Neutrophil (primary cell): ENCODE data around the gene SLC9B2.

Source experiments
- H3K27ac ChIP-seq: fragments of 200-600 bp; sonication (generic); 2 replicates; pipeline ENCODE4 v1.5.1; 2016; ENCODE audit warnings: mild to moderate bottlenecking, moderate library complexity
- H3K27me3 ChIP-seq: fragments of 200-600 bp; sonication (generic); 2 replicates; pipeline ENCODE4 v1.6.0; 2016; ENCODE audit warnings: mild to moderate bottlenecking
- H3K36me3 ChIP-seq: fragments of 200-600 bp; sonication (generic); 2 replicates; pipeline ENCODE4 v1.5.1; 2017
- H3K4me1 ChIP-seq, 2 experiments: fragments of 200-600 bp in 1 of 2; sonication (generic) in 1 of 2; 1 replicate in 1 of 2; 2 replicates in 1 of 2; pipeline versions ENCODE4 v1.5.1 to v1.6.1; 2013 to 2016; ENCODE audit warnings: low read depth in 1 of 2, low read length in 1 of 2, mild to moderate bottlenecking in 1 of 2, moderate library complexity in 1 of 2; ENCODE audit not compliant: control insufficient read depth in 1 of 2, insufficient read depth in 1 of 2
- H3K4me3 ChIP-seq, 2 experiments: fragments of 200-600 bp in 1 of 2; sonication (generic) in 1 of 2; 1 replicate in 1 of 2; 2 replicates in 1 of 2; pipeline ENCODE4 v1.5.1; 2013 to 2016; ENCODE audit warnings: low read depth in 1 of 2, low read length in 1 of 2, mild to moderate bottlenecking in 1 of 2, moderate library complexity in 1 of 2
- H3K9me3 ChIP-seq: fragments of 200-600 bp; sonication (generic); 2 replicates; pipeline ENCODE4 v1.5.1; 2016
- CTCF ChIP-seq: fragments of 200-600 bp; sonication (generic); IDR thresholded peaks from 2 replicates; pipeline ENCODE4 v1.5.1; 2016; ENCODE audit warnings: antibody characterized with exemption

The SLC9B2 gene

GRCh38 chr4:103076747-103077347 is at the start of gene SLC9B2:
Gene SLC9B2 (minus strand): TSS chr4:103076761. CDS start chr4:103067550, 9,211 bp downstream.
- peaks cover 14 to 16% of the 10 kb centered on the region in 2 experiments for H3K4me1 ChIP-seq
- TF ChIP-seq CTCF: no peak

GRCh38 chr4:103126126-103126525 is 49.6 kb upstream of the SLC9B2 start:
- Histone ChIP-seq H3K27me3 (no peaks in the 10 kb centered on the region), H3K27ac (no peak overlapping the region), H3K4me3 (no peak overlapping the region), H3K4me1 (no peaks in the 10 kb centered on the region), H3K36me3 (no peaks in the 10 kb centered on the region), H3K9me3 (no peaks in the 10 kb centered on the region)
- TF ChIP-seq CTCF: no peak

More at GRCh38 chr4:103076747-103077347, at the start of gene SLC9B2:
- peak within 1 kb of the TSS; percentile 53 to 72 for H3K4me3 ChIP-seq
- H3K9me3 ChIP-seq: no peaks in the 10 kb centered on the region
- peaks cover 26% of the 10 kb centered on the region for H3K27me3 ChIP-seq
- no peaks in the 10 kb centered on the region for H3K36me3 ChIP-seq
- no peak within 1 kb of the TSS for H3K27ac ChIP-seq

GRCh38 chr4:103123114-103123513 is 46.6 kb upstream of the SLC9B2 start:
- TF ChIP-seq CTCF: no peak
- Histone ChIP-seq H3K4me1 (no peaks in the 10 kb centered on the region), H3K9me3 (no peaks in the 10 kb centered on the region), H3K27me3 (no peaks in the 10 kb centered on the region), H3K27ac (no peak overlapping the region), H3K36me3 (no peaks in the 10 kb centered on the region), H3K4me3 (no peak overlapping the region)

- no peaks in the 10 kb centered on the region for H3K36me3 ChIP-seq
Observed at GRCh38 chr4:103118166-103118565, 41.6 kb upstream of the SLC9B2 start.

GRCh38 chr4:103111598-103111997 is 35.0 kb upstream of the SLC9B2 start:
- no peak for TF ChIP-seq CTCF
- Histone ChIP-seq H3K9me3 (no peaks in the 10 kb centered on the region), H3K4me3 (no peak overlapping the region), H3K27ac (no peak overlapping the region), H3K27me3 (no peaks in the 10 kb centered on the region), H3K36me3 (peaks cover 17% of the 10 kb centered on the region), H3K4me1 (no peaks in the 10 kb centered on the region)

More at GRCh38 chr4:103118166-103118565, 41.6 kb upstream of the SLC9B2 start:
- H3K4me3 ChIP-seq: no peak overlapping the region
- H3K27me3 ChIP-seq: no peaks in the 10 kb centered on the region
- no peak for TF ChIP-seq CTCF
- H3K4me1 ChIP-seq: no peaks in the 10 kb centered on the region
- no peak overlapping the region for H3K27ac ChIP-seq
- no peaks in the 10 kb centered on the region for H3K9me3 ChIP-seq
